ENCODE measurements around the gene YTHDF1. TPM values are rescaled to one million over a fixed set of nuclear protein-coding genes. Genes with fewer than 3 reads are reported as not detected.

Gene YTHDF1
- polyA plus RNA-seq, 1 experiment: 17.5 TPM

DNA sequence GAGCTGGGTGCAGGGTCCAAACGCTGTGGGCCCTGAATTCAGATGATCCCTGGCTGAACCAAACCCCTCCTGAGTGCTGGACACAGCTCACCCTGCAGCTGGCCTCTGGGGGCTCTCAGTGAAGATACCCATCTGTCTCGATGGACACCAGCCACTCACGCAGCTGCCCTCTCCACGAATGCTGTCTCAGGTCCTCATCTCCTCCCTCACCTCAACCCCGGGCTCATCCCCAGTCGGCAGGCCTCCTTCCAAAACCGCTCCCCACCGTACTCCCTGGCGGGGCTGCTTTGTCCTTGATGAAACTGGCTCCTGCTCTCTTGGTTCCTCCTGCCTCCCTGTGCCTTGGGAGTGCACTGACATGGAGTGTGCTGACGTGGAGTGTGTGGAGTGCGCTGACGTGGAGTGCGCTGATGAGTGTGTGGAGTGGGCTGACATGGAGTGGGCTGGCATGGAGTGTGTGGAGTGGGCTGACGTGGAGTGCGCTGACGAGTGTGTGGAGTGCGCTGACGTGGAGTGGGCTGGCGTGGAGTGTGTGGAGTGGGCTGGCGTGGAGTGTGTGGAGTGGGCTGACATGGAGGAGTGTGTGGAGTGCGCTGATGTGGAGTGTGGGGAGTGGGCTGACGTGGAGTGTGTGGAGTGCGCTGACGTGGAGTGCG, 4.1 kb upstream of the YTHDF1 start:
- TF ChIP-seq, protein P1, sequence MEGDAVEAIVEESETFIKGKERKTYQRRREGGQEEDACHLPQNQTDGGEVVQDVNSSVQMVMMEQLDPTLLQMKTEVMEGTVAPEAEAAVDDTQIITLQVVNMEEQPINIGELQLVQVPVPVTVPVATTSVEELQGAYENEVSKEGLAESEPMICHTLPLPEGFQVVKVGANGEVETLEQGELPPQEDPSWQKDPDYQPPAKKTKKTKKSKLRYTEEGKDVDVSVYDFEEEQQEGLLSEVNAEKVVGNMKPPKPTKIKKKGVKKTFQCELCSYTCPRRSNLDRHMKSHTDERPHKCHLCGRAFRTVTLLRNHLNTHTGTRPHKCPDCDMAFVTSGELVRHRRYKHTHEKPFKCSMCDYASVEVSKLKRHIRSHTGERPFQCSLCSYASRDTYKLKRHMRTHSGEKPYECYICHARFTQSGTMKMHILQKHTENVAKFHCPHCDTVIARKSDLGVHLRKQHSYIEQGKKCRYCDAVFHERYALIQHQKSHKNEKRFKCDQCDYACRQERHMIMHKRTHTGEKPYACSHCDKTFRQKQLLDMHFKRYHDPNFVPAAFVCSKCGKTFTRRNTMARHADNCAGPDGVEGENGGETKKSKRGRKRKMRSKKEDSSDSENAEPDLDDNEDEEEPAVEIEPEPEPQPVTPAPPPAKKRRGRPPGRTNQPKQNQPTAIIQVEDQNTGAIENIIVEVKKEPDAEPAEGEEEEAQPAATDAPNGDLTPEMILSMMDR (IDR thresholded peaks at IDR 0.05; ENCODE audit: insufficient read depth, low read depth, low read length): no peak
- CTCF ChIA-PET: interaction anchor here (1.7 to 3.8 kb wide), 3 partner anchors 11 to 15 kb away, joined by 5 to 22 read pairs (median 8); partner anchors contain the start of gene BIRC7
- no peak overlapping the region for H3K4me3 ChIP-seq (ENCODE audit: low read depth, low read length)

DNA sequence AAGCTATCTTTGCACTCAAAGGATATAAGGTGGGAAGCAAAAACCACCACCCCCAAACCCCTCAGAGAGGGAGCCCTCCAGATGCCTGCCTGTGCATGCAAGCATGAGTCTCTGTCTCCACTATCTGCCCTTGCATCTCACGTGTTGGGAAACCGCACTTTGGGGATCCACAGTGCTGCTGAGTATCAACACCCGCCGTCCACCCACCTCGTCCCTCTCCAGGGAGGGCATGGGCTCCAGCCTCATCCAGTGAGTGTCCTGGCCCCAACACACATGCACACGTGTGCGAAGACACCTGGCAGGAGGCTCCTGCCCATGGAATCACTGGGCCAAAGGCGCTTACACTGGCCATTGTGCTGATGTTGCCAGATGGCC, 3.5 kb upstream of the YTHDF1 start:
- ChIA-PET POLR2A (no interaction called here), CTCF (interaction anchor here (0.9 to 3.8 kb wide), 4 partner anchors 11 to 162 kb away, joined by 3 to 22 read pairs (median 6); partner anchors contain the start of gene BIRC7)
- no peak for DNase-seq (ENCODE audit: low read depth)
- TF ChIP-seq, protein P1 (IDR thresholded peaks at IDR 0.05; ENCODE audit: insufficient read depth, low read depth, low read length): no peak
- Histone ChIP-seq H3K36me3 (ENCODE audit: control insufficient read depth, insufficient read depth, low read length) (no peaks in the 10 kb centered on the region), H3K4me3 (ENCODE audit: low read depth, low read length) (no peak overlapping the region), H3K27me3 (ENCODE audit: control insufficient read depth, insufficient read depth, low read length) (peaks cover 12% of the 10 kb centered on the region)

More for the DNA sequence above, 4.1 kb upstream of the YTHDF1 start:
- H3K36me3 ChIP-seq (ENCODE audit: control insufficient read depth, insufficient read depth, low read length): no peaks in the 10 kb centered on the region
- POLR2A ChIA-PET: no interaction called here
- peaks cover 12% of the 10 kb centered on the region for H3K27me3 ChIP-seq (ENCODE audit: control insufficient read depth, insufficient read depth, low read length)
- no peak for DNase-seq (ENCODE audit: low read depth)

- no peak overlapping the region for H3K4me3 ChIP-seq (ENCODE audit: low read depth, low read length)
- POLR2A ChIA-PET: no interaction called here
- peaks cover 12% of the 10 kb centered on the region for H3K27me3 ChIP-seq (ENCODE audit: control insufficient read depth, insufficient read depth, low read length)
- no peak for DNase-seq (ENCODE audit: low read depth)
- no peaks in the 10 kb centered on the region; the same call in 1 of the 2 replicates for H3K36me3 ChIP-seq (ENCODE audit: control insufficient read depth, insufficient read depth, low read length)
- TF ChIP-seq, protein P1 (IDR thresholded peaks at IDR 0.05; ENCODE audit: insufficient read depth, low read depth, low read length): no peak
- CTCF ChIA-PET: interaction anchor here (0.7 to 3.8 kb wide), 7 partner anchors 12 to 163 kb away, joined by 3 to 22 read pairs (median 3); partner anchors contain the start of gene BIRC7
Measured at GRCh38 chr20:63218701-63219446, 2.9 kb upstream of the YTHDF1 start.

DNA sequence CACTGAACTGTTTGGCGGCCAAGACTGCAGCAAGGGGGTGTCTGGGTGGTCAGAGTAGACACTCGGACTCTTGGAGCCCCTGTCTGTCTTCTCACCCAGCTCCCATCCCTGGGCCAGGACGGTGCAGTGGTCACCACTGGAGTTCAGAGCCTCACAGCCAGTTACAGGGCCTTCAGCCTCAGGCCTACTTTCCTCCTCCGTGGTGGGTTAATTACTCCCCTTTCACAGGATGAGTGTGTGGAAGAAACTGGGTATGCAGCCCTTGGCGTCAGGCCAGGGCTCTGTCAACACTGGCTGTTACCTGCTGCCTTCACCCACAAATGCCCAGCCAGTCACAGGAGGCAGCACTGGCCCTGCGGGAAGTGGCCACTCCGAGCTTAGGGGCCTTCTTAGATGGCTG, 1.8 kb upstream of the YTHDF1 start:
- no peak for DNase-seq (ENCODE audit: low read depth)
- no peak overlapping the region for H3K4me3 ChIP-seq (ENCODE audit: low read depth, low read length)
- peaks cover 12% of the 10 kb centered on the region for H3K27me3 ChIP-seq (ENCODE audit: control insufficient read depth, insufficient read depth, low read length)
- H3K36me3 ChIP-seq (ENCODE audit: control insufficient read depth, insufficient read depth, low read length): peaks cover 5% of the 10 kb centered on the region
- ChIA-PET CTCF (interaction anchor here (0.5 to 3.8 kb wide), 3 partner anchors 13 to 91 kb away, joined by 3 to 22 read pairs (median 4); no protein-coding TSS in a partner anchor), POLR2A (no interaction called here)
- TF ChIP-seq, protein P1 (IDR thresholded peaks at IDR 0.05; ENCODE audit: insufficient read depth, low read depth, low read length): no peak

GRCh38 chr20:63216849-63217471, 1.0 kb upstream of the YTHDF1 start:
- DNase-seq (ENCODE audit: low read depth): no peak
- H3K4me3 ChIP-seq (ENCODE audit: low read depth, low read length): peak overlapping the region; percentile 63; the same call in 1 of the 2 replicates
- peaks cover 10% of the 10 kb centered on the region for H3K27me3 ChIP-seq (ENCODE audit: control insufficient read depth, insufficient read depth, low read length)
- peaks cover 10% of the 10 kb centered on the region for H3K36me3 ChIP-seq (ENCODE audit: control insufficient read depth, insufficient read depth, low read length)
- TF ChIP-seq, protein P1 (IDR thresholded peaks at IDR 0.05; ENCODE audit: insufficient read depth, low read depth, low read length): no peak
- ChIA-PET CTCF (interaction anchor here (3.8 kb wide), 1 partner anchor 14 kb away, joined by 22 read pairs; no protein-coding TSS in a partner anchor), POLR2A (no interaction called here)

Data from BJ (cell line).